GM21381 (cell line): ENCODE results near the gene GSTM4.
"Not testable (repeated sequence)": the region's sequence is repeated elsewhere in the genome, so short reads cannot be mapped to it uniquely, and the experiment has no call there.

ENCODE experiments used
- ATAC-seq: cut with Tn5 transposase; IDR thresholded peaks from one replicate; pipeline ENCODE4 v1.9.1; 2021; ENCODE audit warnings: mild to moderate bottlenecking, moderate library complexity; ENCODE audit not compliant: unreplicated experiment

Gene GSTM4

DNA sequence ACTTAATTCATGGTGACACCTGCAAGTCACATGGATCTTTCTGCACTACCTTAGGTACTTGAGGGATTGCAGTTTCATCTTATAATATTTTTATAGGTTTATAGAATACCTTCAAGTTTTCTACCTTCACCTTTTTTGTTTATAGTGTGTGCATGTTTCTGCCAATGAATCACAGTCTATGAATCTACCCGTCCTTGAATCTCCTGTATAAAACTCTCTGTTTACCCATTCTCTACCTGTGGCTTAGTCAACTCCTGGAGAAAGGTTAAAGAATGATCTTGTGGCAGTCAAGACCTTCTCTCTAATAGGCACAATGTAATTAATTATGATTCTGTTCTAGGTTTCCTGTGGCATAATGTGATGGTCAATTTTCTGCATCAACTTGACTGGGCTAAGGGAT is 8.8 kb downstream of the GSTM4 start:
- no peak for ATAC-seq

DNA sequence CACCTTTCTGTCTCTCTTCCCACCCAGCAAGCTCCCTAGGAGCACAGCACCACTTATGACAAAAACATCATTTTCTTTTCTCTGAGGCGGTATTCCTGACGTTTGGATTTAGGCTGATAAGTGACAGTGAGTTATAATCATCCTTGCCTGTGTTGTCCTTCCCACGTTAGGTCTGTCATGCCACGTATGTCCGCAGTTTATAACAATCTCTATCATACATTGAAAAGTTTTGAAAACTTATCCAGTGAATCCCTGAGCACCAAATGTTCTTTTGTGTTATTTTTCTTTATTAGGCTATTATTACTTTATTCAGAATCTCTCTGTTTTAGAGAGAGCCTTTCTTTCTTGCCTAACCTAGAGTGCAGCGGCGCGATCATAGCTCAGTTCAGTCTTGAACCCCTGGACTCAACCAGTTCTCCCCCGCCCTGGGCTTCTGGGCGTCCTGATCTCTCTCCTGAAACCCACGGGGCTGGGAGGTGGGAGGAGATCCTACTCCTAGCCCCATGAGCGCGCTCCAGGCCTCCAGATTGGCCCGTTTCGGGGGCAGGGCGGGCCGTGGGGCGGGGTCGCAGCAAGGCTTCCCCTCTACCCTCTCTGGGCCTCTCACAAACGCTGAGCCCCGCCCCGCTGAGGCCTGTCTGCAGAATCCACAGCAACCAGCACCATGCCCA is 11.7 kb downstream of the GSTM4 start, which contains the start of gene GSTM2:
Gene GSTM2 (plus strand): TSS at position 606 of the 671 bp plus-strand sequence. CDS start 59 bp downstream, at position 665.
- ATAC-seq: peak; percentile 92

DNA sequence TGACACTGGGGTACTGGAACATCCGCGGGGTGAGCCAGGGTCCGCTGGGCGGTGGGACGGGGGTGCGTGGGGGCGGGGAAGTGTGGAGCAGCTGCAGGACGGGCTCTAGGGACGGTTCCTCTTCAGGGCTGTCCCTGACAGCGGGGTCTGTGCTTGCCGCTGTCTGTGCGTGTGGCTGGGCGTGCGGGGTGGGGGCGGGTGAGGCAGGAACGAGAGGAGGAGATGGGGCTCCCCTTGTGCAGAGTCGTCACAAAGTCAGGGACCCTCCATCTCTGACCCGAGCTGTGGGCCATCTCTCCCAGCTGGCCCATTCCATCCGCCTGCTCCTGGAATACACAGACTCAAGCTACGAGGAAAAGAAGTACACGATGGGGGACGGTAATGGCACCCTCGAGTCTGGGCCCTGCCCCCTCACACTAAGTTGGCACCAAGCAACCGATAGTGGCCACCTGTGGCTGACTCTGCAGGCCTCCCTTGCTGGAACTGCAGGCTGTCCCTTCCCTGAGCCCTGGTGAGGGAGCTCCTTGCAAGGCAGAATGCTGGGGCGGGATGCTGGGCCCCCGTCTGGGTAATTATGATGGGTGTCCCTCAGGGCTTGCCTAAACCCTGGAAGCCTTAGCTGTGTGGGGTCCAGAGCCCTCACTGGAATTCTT is 12.3 kb downstream of the GSTM4 start:
- ATAC-seq: no peak

DNA sequence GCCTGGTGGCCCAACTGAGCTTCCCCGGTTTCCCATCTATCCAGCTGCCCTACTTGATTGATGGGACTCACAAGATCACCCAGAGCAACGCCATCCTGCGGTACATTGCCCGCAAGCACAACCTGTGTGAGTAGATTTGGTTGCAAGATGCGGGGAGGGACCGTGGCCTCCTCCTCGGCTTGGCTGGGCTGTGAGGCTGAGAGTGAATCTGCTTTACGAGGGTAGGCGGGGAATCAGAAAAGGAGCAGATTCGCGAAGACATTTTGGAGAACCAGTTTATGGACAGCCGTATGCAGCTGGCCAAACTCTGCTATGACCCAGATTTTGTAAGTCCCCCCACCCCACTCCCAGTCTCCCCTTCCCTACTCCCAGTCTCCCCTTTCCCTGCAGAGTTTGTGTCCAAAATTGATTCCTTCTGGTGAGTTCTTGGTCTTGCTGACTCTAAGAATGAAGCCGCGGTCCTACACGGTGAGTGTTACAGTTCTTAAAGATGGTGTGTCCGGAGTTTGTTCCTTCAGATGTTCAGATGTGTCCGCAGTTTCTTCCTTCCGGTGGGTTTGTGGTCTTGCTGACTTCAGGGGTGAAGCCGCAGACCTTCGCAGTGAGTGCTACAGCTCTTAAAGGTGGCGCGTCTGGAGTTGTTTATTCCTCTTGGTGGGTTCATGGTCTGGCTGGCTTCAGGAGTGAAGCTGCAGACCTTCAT is 13.5 kb downstream of the GSTM4 start:
- ATAC-seq: no peak

DNA sequence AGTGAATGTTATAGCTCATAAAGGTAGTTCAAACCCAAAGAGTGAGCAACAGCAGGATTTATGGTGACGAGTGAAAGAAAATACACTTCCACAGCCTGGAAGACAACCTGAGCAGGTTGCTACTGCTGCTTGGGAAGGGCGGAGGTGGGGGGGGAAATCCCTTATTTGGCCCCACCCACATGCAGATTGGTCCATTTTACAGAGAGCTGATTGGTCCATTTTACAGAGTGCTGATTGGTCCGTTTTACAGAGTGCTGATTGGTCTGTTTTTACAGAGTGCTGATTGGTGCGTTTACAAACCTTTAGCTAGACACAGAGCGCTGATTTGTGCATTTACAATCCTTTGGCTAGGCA is 14.0 kb downstream of the GSTM4 start:
- not testable (repeated sequence) for ATAC-seq

DNA sequence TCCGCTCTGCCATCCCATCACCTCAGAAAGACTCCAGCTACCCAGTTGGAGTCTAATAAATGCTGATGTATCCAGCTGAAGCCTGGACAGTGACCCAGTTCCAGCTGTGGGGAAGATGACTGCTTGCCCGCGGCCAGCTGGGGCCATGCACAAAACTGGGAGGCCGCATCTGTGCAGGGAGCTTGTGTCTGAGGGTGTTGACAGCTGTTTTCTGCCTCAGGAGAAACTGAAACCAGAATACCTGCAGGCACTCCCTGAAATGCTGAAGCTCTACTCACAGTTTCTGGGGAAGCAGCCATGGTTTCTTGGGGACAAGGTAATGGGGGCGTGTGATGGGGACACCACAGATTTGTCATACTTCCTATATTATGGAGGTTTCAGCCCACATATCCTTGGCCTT is 15.2 kb downstream of the GSTM4 start:
- no peak for ATAC-seq

DNA sequence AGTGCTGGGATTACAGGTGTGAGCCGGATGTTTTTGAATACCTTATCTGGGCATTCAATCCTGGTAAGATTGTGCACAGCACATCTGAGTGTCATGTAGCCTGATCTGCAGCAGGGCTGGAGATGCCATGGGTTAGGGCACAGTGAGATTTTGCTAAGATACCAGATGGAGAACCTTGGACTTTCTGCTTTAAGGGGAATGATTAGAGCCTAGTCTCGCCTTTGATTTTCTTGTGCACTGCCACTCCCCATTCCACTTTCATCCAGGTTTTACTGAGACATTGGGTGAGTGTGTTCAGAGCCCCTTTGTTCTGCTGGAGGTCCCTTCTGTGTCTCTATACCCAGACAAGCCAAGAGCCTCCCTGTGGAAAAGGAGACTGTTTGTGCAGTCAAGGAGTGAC is 18.0 kb downstream of the GSTM4 start:
- not testable (repeated sequence) for ATAC-seq

DNA sequence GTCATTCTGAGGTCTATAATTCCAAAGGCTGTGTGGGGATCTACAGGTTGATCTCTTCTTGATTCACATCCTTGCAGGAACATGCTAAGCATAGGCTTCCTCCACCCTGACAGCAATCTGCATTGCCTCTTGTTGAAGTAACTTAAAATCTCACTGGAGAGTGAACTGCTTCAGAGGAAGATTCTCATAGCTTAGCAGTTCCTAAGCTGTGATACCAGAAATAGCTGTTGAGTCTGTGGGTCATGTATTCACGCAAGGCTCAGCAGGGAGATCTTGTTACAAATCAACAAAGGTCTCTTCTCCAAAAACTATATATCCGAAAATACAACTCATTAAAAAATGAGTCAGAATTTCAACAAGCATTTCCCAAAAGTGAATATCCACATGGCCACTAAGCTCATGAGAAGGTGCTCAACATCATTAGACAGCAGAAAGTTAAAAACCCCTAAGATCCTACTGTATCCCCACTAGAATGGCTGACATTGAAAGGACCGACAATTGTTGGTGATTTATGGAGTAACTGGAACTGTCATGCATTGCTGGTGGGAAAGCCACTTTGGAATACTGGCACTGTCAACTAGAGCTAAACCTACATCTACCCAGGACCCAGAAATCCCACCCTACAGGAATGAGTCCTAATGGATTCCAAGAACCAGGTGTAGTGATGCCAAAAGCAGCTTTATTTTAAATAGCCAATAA is 20.9 kb downstream of the GSTM4 start:
- not testable (repeated sequence) for ATAC-seq

DNA sequence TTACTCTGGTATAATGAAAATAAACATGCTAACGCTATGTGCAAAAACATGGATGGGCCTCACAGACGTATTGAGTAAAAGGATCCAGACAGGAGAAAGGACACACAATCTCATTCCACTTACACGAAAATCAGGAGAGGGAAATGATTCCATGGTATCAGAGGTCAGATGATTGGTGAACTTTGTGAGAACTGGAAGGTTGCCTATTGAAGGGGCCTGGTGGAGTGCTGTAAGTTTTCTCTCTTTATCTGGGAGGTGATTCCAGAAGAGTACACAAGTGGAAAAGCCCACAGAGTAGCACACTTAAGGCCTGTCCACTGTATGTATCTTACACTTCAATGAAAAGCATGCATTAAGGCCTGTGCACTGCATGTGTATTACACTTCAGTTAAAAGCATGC is 21.6 kb downstream of the GSTM4 start:
- no peak for ATAC-seq

DNA sequence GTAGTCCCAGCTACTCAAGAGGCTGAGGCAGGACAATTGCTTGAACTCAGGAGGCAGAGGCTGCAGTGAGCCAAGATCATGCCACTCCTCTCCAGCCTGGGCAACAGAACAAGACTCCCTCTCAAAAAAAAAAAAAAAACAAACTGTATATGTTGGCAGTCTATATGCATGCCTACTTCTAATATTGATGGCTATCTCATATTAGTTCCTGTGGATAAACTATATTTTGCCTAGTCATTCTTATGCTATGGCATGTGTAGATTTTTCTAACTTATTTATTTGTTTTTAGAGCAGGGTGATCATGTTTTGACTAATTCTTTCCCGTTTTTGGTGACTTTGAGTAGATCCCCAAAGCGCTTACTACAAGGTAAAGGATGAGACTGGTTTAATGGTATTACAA is 22.7 kb downstream of the GSTM4 start:
- ATAC-seq: not testable (repeated sequence)

DNA sequence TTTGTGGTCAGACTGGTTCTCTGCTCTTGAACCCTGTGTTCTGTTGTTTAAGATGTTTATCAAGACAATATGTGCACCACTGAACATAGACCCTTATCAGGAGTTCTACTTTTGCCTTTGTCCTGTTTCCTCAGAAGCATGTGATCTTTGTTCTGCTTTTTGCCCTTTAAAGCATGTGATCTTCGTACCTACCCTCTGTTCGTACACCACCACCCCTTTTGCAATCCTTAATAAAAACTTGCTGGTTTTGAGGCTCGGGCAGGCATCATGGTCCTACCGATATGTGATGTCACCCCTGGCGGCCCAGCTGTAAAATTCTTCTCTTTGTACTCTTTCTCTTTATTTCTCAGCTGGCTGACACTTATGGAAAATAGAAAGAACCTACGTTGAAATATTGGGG is 28.9 kb downstream of the GSTM4 start:
- ATAC-seq: not testable (repeated sequence)

DNA sequence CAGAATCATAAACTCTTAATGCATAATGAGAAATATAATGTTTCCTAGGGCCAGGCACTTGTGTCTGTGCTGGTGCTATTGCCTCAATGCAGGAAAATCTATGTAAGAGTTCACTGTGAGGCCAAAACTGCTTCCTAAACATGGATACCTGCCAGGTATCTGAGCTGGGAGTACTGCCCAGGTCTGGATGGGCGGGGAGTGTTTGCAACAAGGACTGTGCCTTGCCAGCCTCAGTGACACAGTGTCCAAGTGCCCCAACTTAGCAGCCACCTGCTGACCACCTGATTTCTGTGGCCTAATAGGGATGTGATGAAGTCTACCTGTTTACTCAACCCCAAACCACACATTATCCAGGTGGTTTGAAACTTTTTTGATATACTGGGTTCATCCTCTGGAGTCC is 29.5 kb downstream of the GSTM4 start:
- not testable (repeated sequence) for ATAC-seq

DNA sequence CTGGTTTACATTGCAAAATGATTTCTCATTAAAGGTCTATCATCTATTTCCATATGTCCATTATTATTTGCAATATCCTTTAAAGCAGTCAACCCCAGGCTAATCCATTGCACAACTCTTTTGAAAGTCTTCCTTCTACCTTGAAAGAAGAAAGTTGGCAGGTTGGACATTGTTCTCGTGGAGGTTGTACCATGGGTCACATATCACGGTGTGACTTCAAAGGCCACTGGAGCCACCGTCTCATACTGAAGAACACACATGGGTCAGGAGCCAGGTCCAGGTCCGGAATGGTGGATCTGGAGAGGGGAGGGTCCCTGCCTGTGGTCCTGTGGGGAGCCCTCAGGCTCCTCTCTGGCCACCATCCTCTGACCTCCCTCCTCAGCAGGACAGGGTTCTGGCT is 30.0 kb downstream of the GSTM4 start:
- ATAC-seq: not testable (repeated sequence)

DNA sequence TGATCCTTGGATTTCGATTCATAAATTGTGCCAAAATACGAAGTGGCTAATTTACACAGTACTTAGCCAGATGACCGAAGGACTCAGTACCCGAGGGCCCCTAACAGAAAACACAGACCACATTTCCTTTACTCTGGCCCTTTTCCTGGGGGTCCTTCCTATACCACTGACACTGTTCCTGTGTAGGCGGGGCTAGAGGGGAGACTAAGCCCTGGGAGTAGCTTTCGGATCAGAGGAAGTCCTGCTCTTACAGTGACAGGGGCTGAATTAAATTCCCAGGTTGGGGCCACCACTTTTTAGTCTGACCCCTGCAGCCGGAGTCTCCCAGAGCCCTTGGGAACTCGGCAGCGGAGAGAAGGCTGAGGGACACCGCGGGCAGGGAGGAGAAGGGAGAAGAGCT is 31.2 kb downstream of the GSTM4 start:
- not testable (repeated sequence) for ATAC-seq

DNA sequence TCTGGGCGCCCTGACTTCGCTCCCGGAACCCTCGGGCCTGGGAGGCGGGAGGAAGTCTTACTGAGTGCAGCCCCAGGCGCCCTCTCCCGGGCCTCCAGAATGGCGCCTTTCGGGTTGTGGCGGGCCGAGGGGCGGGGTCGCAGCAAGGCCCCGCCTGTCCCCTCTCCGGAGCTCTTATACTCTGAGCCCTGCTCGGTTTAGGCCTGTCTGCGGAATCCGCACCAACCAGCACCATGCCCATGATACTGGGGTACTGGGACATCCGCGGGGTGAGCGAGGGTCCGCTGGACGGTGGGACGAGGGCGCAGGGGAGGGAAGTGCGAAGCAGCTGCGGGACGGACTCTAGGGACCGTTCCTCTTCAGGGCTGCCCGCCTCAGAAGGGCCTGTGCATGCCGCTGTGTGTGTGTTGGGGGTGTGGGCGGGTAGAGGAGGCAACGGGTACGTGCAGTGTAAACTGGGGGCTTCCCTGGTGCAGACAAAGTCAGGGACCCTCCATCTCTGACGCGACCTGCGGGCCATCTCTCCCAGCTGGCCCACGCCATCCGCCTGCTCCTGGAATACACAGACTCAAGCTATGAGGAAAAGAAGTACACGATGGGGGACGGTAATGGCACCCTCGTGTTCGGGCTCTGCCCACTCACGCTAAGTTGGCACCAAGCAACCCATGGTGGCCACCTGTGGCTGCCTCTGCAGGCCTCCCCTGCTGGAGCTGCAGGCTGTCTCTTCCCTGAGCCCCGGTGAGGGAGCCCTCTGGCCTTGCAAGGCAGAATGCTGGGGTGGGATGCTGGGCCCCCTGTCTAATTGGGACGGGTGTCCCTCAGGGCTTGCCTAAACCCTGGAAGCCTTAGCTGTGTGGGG is 32.0 kb downstream of the GSTM4 start, which contains the start of gene GSTM1:
Gene GSTM1 (plus strand): TSS at position 177 of the 859 bp plus-strand sequence. CDS start 57 bp downstream, at position 234.
- peak; percentile 93 for ATAC-seq

DNA sequence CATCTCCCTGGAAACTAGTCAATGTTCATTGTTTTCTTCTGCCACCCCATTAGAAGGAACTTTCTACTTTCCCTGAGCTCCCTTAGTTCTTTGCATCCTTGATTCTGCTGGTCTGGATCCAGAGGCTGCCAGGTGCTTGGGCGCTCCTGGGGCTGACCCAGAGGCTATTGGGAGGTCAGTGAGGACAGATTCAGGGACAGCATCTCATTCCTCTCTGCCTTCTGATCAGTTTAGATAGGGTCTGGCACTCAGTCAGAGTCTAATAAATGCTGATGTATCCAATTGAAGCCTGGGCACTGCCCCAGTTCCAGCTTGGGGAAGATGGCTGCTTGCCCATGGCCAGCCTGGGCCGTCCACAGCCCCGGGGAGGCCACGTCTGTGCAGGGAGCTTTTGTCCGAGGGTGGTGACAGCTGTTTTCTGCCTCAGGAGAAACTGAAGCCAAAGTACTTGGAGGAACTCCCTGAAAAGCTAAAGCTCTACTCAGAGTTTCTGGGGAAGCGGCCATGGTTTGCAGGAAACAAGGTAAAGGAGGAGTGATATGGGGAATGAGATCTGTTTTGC is 34.0 kb downstream of the GSTM4 start:
- no peak for ATAC-seq

DNA sequence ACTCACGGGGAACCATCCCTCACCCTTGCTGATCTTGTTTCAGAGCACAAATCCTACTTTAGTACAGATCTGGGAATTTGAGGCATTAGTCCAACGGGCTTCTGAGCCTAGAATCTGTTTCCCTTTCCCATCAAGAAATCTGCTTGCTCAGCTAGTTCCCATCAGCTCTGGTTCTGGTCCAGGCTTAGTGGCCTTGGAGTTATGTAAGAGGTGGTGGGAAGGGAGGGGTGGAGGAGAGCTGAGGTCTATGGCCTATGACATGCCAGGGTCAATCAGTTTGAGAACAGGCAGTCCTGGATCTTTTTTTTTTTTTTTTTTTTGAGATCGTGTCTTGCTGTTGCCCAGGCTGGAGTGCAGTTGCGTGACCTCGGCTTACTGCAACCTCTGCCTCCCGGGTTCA is 35.9 kb downstream of the GSTM4 start:
- no peak for ATAC-seq

DNA sequence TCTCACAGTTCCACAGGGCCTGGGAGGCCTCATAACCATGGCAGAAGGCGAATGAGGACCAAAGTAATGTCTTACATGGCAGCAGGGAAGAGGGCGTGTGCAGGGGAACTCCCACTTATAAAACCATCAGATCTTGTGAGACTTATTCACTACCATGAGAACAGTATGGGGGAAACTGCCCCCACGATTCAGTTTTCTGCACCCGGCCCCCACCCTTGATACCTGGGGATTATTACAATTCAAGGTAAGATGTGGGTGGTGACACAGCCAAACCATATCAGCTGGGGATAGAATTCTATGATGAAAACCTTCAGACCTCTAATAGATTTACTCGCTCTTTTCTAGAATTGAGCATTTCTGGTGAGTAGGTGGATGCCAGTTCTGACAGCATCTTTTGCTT is 38.5 kb downstream of the GSTM4 start:
- ATAC-seq: not testable (repeated sequence)

DNA sequence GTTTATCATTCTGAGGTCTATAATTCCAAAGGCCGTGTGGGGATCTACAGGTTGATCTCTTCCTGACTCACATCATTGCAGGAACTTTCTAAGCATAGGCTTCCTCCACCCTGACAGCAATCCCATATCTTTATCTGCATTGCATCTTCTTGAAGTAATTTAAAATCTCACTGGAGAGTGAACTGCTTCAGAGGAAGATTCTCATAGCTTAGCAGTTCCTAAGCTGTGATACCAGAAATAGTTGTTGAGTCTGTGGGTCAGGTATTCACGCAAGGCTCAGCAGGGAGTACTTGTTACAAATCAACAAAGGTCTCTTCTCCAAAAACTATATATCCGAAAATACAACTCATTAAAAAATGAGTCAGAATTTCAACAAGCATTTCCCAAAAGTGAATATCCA is 39.2 kb downstream of the GSTM4 start:
- not testable (repeated sequence) for ATAC-seq

DNA sequence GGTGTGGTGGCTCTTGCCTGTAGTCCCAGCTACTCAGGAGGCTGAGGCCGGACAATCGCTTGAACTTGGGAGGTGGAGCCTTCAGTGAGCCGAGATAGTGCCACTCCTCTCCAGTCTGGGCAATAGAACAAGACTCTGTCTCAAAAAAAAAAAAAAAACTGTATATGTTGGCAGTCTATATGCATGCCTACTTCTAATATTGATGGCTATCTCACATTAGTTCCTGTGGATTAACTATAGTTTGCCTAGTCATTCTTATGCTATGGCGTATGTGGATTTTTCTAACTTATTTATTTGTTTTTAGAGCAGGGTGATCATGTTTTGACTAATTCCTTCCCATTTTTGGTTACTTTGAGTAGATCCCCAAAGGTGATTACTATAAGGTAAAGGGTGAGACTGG is 41.2 kb downstream of the GSTM4 start:
- no peak for ATAC-seq
